GM21515 (cell line): ENCODE data around the gene RNASE9.
"Not testable (repeated sequence)": the region's sequence is repeated elsewhere in the genome, so short reads cannot be mapped to it uniquely, and the experiment has no call there.

Experiments
- ATAC-seq: cut with Tn5 transposase; IDR thresholded peaks from one replicate; pipeline ENCODE4 v1.9.1; 2021; ENCODE audit not compliant: unreplicated experiment

Gene RNASE9

GRCh38 chr14:20578325-20578724, 17.5 kb upstream of the RNASE9 start:
- ATAC-seq = no peak

GRCh38 chr14:20572382-20572990, 11.6 kb upstream of the RNASE9 start:
- ATAC-seq = not testable (repeated sequence)

- not testable (repeated sequence) for ATAC-seq
Measured at GRCh38 chr14:20570720-20571119, 9.9 kb upstream of the RNASE9 start.

- not testable (repeated sequence) for ATAC-seq
Measured at GRCh38 chr14:20569865-20570264, 9.0 kb upstream of the RNASE9 start.

GRCh38 chr14:20569066-20569465, 8.2 kb upstream of the RNASE9 start:
- ATAC-seq = no peak

- ATAC-seq = no peak
Measured at GRCh38 chr14:20568393-20568792, 7.5 kb upstream of the RNASE9 start.

GRCh38 chr14:20567199-20567598, 6.4 kb upstream of the RNASE9 start:
- ATAC-seq = not testable (repeated sequence)

GRCh38 chr14:20564501-20564997, 3.7 kb upstream of the RNASE9 start:
- no peak for ATAC-seq

- no peak for ATAC-seq
Measured at GRCh38 chr14:20563971-20564370, 3.1 kb upstream of the RNASE9 start.

GRCh38 chr14:20559461-20559904, 1.4 kb downstream of the RNASE9 start:
- no peak for ATAC-seq

GRCh38 chr14:20557212-20557542, 3.7 kb downstream of the RNASE9 start:
- ATAC-seq = no peak

- no peak for ATAC-seq
Measured at GRCh38 chr14:20556500-20557211, 4.2 kb downstream of the RNASE9 start.

- ATAC-seq = no peak
Measured at GRCh38 chr14:20555845-20556244, 5.0 kb downstream of the RNASE9 start.

GRCh38 chr14:20553024-20553423, 7.8 kb downstream of the RNASE9 start:
- ATAC-seq = no peak

GRCh38 chr14:20551606-20552005, 9.2 kb downstream of the RNASE9 start:
- ATAC-seq = no peak

- ATAC-seq = no peak
Measured at GRCh38 chr14:20550926-20551325, 9.9 kb downstream of the RNASE9 start.

GRCh38 chr14:20548414-20549158, 12.3 kb downstream of the RNASE9 start:
- ATAC-seq = no peak

- ATAC-seq = no peak
Measured at GRCh38 chr14:20546877-20547276, 14.0 kb downstream of the RNASE9 start.

GRCh38 chr14:20539906-20540305, 20.9 kb downstream of the RNASE9 start:
- ATAC-seq = no peak

GRCh38 chr14:20530771-20531571, 29.9 kb downstream of the RNASE9 start:
- ATAC-seq = no peak

GRCh38 chr14:20529806-20530205, 31.0 kb downstream of the RNASE9 start:
- no peak for ATAC-seq
